Lower leg skin (tissue), 3 donors: ENCODE measurements around the gene ACSL3.

Experiments
- CTCF ChIP-seq, 3 donors: fragments of 450-650 bp; IDR thresholded peaks; one replicate each; pipeline ENCODE4 v1.5.1; 2016; ENCODE audit warnings: antibody characterized with exemption in 3 of 3, mild to moderate bottlenecking in 3 of 3, moderate library complexity in 2 of 3
- POLR2A ChIP-seq, 2 donors: fragments of 450-650 bp; IDR thresholded peaks; one replicate each; pipeline ENCODE4 v1.6.1; 2016 to 2017; ENCODE audit warnings: antibody characterized with exemption in 2 of 2, mild to moderate bottlenecking in 1 of 2, moderate library complexity in 1 of 2

- no peak for TF ChIP-seq POLR2A (IDR thresholded peaks at IDR 0.05)
- no peak for TF ChIP-seq CTCF (IDR thresholded peaks at IDR 0.05)
Observed at GRCh38 chr2:222872551-222872950, 11.7 kb downstream of the ACSL3 start.
